A204.1 (cell line): ENCODE measurements around the gene GCNA.
"Not testable (repeated sequence)": the region's sequence is repeated elsewhere in the genome, so short reads cannot be mapped to it uniquely, and the experiment has no call there.

Experiments
- FAIRE-seq: peaks from 2 replicates; lab custom pipeline; 2012; peaks lifted over from hg19 to GRCh38; lab: Jason Lieb, UNC

Gene GCNA

DNA sequence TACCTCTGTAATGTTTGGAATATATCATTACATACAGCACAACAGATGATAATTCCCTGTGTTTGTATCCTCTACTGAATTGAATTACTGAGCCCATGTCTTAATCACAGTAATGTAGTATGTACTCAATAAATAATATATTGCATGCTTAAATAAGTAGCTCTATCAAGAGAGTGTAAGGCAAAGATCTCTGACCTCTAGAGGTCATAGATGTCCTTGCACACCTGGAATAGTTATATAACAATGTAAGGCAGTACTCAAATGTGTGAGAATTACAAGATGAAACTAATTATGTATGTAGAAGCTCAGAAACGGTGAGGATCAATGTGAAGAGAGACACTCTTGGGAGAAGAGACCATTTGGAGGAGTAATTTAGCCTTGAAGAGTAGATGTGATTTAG lies 14.3 kb upstream of the GCNA start:
- FAIRE-seq = no peak

- FAIRE-seq = no peak
Measured at GRCh38 chrX:71565474-71566041, 12.7 kb upstream of the GCNA start.

DNA sequence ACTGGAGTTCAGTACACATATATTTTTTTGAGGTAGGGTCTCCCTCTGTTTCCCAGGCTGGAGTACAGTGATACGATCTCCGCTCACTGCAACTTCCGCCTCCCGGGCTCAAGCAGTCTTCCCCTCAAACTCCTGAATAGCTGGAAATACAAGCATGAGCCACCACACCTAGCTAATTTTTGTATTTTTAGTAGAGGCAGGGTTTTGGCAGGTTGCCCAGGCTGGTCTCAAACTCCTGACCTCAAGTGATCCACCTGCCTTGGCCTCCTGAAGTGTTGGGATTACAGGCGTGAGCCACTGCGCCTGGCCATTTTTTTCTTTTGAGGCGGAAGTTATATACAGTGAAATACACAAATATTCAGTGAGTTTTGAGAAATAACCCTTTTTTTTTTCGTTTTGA lies 6.8 kb upstream of the GCNA start:
- not testable (repeated sequence) for FAIRE-seq

DNA sequence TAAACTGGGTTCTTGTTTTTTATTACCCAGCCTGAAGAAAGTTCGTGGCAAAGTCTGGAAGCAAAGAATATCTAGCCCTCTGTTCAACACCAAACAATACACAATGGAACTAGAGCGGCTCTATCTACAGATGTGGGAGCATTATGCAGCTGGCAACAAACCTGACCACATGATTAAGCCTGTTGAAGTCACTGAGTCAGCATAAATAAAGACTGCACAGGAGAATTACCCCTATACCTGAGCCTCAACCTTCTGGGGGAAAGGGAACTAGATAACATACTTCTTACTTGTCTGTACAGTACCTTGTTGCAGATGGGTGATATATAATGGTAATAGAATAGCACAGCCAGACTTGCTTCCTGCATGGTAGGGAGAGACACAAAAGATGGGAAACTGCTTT lies 4.6 kb upstream of the GCNA start:
- FAIRE-seq = no peak

DNA sequence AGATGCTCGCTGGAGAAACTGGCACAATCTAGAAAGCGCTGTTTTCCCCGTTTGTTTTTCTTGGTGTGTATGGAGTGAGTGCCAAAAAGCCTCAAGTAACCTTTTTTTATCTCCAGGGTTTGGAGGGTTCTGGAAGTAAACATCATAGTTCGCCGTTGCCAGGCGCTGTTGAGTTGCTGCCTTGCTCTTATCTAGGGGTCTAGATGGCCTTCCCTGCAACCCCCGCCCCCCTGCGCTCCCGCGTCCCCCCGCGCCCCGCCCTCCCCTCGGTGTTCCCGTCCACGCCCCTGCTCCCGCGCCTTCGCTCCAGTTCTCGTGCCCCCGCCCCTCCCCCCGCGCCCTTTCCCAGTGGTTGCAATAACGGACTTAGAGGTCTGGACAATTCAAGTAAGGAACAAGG lies 555 bp upstream of the GCNA start:
- no peak for FAIRE-seq

DNA sequence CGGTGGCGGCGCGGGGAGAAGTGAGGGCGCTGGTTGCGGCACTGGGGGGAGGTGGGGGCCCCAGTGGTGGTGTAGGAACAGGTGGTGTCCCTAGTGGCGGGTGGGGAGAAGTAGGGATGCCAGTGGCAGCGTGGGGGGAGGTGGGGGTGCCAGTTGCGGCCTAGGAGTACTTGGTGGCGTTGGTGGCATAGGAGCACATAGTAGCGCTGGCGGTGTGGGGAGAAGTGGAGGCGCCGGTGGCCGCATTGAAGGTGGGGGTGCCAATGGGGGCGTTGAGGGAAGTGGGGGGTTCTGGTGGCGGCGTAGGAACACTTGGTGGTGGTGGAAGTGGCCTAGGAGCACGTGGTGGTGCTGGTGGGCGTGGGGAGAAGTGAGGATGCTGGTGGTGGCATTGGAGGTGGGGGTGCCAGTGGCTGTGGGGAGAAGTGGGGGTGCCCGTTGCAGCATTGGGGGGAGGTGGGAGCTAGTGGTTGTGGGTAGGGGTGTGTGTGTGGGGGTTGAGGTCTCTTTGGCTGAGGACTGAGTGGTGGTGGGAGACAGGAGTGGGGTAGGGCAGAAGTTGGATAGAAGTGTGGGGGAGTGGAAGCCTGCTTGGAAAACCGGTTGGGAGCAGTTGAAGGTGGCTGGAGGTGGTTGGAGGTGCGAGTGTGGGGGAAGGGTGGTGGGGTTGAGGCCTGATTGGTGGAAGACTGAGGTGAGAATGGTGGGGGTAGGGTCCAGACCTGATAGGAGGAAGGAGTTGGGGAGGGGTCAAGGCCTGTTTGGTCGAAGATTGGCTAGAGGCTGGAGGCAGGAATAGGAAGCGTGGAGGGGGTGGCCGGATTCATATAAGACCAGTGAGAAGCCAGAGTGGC lies 1.1 kb downstream of the GCNA start:
- no peak for FAIRE-seq

- no peak for FAIRE-seq
Measured at GRCh38 chrX:71579990-71580380, 1.7 kb downstream of the GCNA start.

DNA sequence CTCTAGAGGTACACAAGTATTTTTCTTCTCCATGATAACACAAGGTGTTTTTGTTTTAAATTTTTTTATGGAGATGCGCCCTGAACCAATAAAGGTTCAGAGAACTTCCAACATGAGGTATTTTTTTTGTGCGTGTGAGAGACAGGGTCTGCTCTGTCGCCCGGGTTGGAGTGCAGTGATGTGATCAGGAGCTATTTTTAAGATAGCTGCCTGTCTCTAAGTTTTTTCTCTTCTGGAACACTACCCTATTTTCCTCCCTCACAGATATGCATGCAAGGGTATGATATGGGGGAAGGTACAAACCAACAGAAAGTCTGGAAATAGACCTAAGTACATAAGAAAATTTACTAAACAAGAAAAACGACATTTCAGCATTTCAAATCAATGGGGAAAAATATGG lies 3.0 kb downstream of the GCNA start:
- no peak for FAIRE-seq

DNA sequence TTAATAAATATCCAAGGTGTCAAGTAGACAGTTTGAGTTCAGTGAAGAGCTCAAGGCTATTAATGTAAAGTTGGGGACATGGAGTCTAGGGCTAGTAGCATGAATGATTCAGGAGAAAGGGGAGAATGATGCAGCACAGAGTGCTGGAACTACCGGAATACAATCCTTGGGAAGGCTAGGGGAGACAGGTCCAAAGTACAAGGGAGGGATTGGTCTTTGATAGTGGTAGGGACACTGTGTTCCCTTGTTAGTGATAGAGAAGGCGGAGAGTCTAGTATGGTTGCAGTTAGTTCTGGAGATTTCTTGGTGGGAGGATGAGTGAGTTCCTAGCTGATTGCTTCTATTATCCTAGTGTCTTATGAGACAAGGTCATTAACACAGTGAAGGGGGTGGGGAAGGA lies 8.7 kb downstream of the GCNA start:
- no peak for FAIRE-seq

DNA sequence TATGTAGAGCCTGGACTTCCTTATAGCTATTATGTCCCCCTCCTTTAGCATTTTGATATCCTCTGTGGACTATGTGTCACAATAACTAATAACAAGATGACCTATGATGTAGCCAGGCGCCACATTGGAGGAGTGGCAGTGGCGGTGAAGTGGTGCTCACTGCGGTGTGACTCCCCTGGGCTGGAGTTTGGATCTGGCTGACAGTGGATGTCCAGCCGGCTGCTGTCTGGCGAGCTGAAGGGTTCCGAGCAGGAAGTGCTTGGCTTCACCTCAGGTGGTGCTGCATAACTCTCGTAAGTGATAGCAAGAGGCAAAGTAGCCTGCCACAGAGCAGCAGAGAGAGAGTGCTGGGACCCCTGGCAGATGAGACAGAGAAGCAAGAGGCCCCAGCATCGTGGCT lies 15.0 kb downstream of the GCNA start:
- FAIRE-seq = not testable (repeated sequence)

DNA sequence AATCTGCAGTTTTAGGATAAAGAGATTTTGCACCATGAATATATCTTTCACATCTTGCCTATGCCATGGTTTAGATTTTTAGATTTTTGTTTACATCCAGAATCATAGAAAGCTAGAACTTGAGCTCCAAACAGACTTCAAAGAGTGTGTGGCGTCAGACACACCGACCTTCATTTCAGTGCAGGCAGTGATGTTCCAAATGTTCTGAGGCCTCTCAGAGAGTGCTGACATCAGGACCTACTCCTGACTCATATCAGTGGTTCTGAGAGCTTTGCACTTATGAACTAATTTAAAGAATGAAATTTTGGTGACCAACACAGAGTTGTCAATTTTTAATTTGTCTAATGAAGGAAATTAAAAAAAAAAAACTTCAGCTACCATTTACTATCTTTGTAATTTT lies 21.7 kb downstream of the GCNA start:
- no peak for FAIRE-seq

DNA sequence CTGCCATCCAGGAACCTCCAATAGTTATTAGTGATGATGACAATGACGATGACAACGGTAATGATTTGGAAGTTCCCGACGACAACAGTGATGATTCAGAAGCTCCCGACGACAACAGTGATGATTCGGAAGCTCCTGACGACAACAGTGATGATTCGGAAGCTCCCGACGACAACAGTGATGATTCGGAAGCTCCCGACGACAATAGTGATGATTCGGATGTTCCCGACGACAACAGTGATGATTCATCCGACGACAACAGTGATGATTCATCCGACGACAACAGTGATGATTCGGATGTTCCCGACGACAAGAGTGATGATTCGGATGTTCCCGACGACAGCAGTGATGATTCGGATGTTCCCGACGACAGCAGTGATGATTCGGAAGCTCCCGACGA lies 25.4 kb downstream of the GCNA start:
- no peak for FAIRE-seq

DNA sequence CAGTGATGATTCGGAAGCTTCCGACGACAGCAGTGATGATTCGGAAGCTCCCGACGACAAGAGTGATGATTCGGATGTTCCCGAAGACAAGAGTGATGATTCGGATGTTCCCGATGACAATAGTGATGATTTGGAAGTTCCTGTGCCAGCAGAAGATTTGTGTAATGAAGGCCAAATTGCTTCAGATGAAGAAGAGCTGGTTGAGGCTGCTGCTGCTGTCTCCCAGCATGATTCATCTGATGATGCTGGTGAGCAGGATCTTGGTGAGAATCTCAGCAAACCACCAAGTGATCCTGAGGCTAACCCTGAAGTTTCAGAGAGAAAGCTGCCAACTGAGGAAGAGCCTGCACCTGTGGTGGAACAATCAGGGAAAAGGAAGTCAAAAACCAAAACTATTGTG lies 25.9 kb downstream of the GCNA start:
- FAIRE-seq = no peak

GRCh38 chrX:71604796-71605568 lies 26.7 kb downstream of the GCNA start:
- FAIRE-seq = no peak

DNA sequence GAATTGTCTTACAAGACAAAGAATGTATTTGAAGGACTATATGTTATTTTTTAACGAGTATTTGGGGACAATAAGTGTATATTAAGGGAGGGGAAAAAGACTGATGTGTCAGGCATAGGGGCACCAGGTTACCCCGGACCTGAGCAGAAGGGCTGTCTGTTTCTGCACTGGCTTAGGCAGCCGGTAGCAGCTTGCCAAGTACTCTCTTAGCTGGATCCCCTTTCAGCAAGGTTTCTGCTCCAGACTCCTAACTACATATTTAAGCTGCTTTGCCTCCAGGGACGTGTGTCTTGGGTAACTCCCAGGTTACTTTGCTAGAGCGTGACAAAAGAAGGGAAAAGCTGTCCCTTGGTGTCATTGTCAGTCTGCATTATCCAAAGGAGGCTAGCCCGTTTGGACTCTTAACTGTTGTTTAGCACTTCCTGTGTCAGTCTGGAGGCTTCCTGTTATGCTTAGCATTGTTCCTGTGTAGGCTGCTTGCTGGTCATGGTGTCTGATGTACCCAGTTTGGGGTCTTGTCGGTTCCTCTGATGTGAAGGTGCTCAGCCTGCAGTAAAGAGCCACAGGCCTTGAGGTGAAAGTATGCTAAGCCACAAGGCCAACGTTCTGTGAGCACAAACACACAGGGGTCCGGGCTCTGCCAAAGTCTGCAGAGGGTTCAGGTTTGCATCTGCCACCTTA lies 28.4 kb downstream of the GCNA start:
- no peak for FAIRE-seq

GRCh38 chrX:71607488-71607887 lies 29.3 kb downstream of the GCNA start:
- FAIRE-seq = no peak

DNA sequence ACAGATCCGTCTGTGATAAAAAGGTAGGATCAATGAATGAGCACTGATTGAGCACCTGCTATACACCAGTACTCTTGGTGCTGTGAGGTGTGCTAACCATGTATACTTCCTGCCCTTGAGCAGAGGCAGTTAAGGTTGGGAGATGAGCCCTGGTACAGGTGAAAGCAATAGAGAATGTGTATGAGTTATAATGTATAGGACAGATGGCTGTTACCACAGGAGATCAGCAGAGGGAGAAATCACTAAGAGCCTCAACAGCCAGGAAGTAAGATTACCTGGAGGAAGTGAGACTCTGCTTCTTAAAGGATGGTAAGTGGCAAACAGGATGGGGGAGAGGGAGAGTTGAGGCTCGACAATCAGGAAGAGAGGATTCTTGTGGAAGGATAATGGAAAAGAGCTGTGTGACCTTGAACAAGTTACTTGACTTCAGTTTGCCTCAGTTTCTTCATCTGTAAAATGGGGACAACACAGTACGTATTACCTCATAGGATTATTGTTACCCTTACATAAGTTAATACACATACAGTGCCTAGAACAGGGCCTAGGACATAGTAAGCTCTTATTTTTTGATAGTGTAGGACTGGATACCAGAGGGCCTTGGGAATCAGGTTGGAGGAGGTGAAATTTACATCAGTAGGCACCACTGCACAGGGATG lies 31.0 kb downstream of the GCNA start:
- FAIRE-seq = no peak

DNA sequence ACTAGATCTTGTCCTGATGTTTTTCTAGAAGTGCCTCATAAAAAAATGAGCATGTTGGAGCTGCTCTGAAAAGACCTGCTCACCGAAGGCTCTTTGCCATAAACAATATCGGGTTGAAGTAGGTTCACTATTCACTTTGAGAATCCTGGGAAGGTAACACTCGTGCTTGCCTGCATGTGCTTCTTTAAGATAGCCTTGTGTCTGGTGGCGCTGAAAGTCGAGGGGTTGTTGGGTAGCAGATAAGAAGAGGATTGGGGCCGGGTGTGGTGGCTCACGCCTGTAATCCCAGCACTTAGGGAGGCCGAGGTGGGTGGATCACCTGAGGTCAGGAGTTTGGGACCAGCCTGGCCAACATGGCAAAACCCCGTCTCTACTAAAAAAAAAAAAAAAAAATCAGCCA lies 33.5 kb downstream of the GCNA start:
- FAIRE-seq = not testable (repeated sequence)

DNA sequence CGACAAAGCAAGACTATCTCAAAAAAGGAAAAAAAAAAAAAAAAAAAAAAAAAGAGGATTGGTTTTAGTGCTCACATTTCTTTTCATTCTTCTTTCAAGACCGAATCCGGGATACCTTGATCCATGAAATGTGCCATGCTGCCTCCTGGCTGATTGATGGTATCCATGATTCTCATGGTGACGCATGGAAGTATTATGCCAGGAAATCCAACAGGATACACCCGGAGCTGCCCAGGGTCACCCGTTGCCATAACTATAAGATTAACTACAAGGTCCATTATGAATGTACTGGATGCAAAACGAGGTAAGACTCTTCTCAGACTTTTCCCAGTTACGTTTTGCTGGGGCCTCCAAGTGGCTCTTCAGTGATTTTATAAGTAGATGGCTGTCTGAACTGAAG lies 34.0 kb downstream of the GCNA start:
- FAIRE-seq = no peak

DNA sequence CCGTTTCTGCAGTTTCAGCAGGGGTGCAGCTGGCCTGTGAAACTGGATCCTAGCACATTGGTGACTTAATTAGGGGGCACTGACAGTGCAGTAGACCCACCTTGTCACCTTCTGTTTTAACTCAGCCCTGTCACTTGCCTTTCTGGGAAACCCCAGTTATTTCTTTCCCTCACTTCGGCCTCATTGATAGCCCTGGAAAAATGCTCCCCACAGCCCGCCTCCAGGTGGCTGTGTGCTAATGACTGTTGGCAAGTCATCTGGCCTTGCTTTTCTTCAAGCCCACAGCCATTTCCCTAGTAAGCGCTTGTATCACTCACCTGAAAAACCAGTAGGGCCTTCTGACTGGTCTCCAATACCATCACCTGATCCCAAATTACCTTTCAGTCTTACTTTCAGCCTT lies 36.8 kb downstream of the GCNA start:
- FAIRE-seq = no peak

- FAIRE-seq = no peak
Measured at GRCh38 chrX:71615954-71616353, 37.7 kb downstream of the GCNA start.
